ENCODE measurements around the gene IL34. TPM values are rescaled to one million over a fixed set of nuclear protein-coding genes. Genes with fewer than 3 reads are reported as not detected.

IL34 gene
- total and polyA plus RNA-seq, 2 of the 13 experiments (the other 11 are each of a cell fraction or from before 2014, with no cell fraction given): 1.2 to 1.3 TPM

GRCh38 chr16:70681382-70682238 is 35.3 kb downstream of the IL34 start (continued):
- TF ChIP-seq ZMAT3 (CRISPR knock-in tag; conservative IDR thresholded peaks at IDR 0.05) (peak; percentile 89), RFX1 (IDR thresholded peaks at IDR 0.05) (no peak), ZNF891 (CRISPR knock-in tag; IDR thresholded peaks at IDR 0.05) (no peak; the same call in none of the 2 replicates), ZNF737 (CRISPR knock-in tag; IDR thresholded peaks at IDR 0.05; ENCODE audit: borderline replicate concordance) (no peak), ZMAT5 (CRISPR knock-in tag; IDR thresholded peaks at IDR 0.05; ENCODE audit: borderline replicate concordance, low read depth) (no peak), ATF3 (CRISPR knock-in tag; IDR thresholded peaks at IDR 0.05) (no peak), GLI4 (CRISPR knock-in tag; IDR thresholded peaks at IDR 0.05; ENCODE audit: borderline replicate concordance) (no peak; the same call in 1 of the 2 replicates), FIP1L1 (IDR thresholded peaks at IDR 0.05; ENCODE audit: borderline replicate concordance, insufficient read depth, low read depth, low read length) (no peak; the same call in 1 of the 2 replicates), MYC (CRISPR knock-in tag; IDR thresholded peaks at IDR 0.05; ENCODE audit: borderline replicate concordance) (peak; percentile 63), SOX6 (IDR thresholded peaks at IDR 0.05) (no peak), SOX6 (CRISPR knock-in tag; IDR thresholded peaks at IDR 0.05) (peak; percentile 77), SP4 (CRISPR knock-in tag; IDR thresholded peaks at IDR 0.05) (0 out of 2 replicates have a peak, but pooled peaks have one; percentile 43), ZNF256 (CRISPR knock-in tag; conservative IDR thresholded peaks at IDR 0.05) (0 out of 2 replicates have a peak, but pooled peaks have one; percentile 50), RBM22 (optimal IDR thresholded peaks at IDR 0.05; ENCODE audit: low read length) (no peak), HOXA5 (CRISPR knock-in tag; IDR thresholded peaks at IDR 0.05) (peak; percentile 75; the same call in 1 of the 2 replicates), PTBP1 (IDR thresholded peaks at IDR 0.05; ENCODE audit: low read depth, low read length, poor library complexity, severe bottlenecking) (no peak), ZNF10 (CRISPR knock-in tag; IDR thresholded peaks at IDR 0.05; ENCODE audit: borderline replicate concordance, low read depth) (no peak), AHR (CRISPR knock-in tag; IDR thresholded peaks at IDR 0.05) (0 out of 2 replicates have a peak, but pooled peaks have one; percentile 48), POGK (CRISPR knock-in tag; conservative IDR thresholded peaks at IDR 0.05) (peak; percentile 63), ZNF225 (CRISPR knock-in tag; IDR thresholded peaks at IDR 0.05) (peak; percentile 10; the same call in 1 of the 2 replicates), ZNF775 (CRISPR knock-in tag; IDR thresholded peaks at IDR 0.05; ENCODE audit: borderline replicate concordance) (0 out of 2 replicates have a peak, but pooled peaks have one; percentile 15), ZMYM3 (CRISPR knock-in tag; IDR thresholded peaks at IDR 0.05) (peak; percentile 8; the same call in 1 of the 2 replicates), RXRA (CRISPR knock-in tag; IDR thresholded peaks at IDR 0.05) (peak; percentile 22), ZFP1 (CRISPR knock-in tag; IDR thresholded peaks at IDR 0.05) (no peak; the same call in 1 of the 2 replicates), ZNF230 (CRISPR knock-in tag; IDR thresholded peaks at IDR 0.05) (no peak), ZC3H13 (CRISPR knock-in tag; IDR thresholded peaks at IDR 0.05) (no peak), TAF15 (IDR thresholded peaks at IDR 0.05; ENCODE audit: low read depth, low read length, poor library complexity, severe bottlenecking) (no peak), DMAP1 (CRISPR knock-in tag; IDR thresholded peaks at IDR 0.05) (no peak), ZNF580 (CRISPR knock-in tag; IDR thresholded peaks at IDR 0.05; ENCODE audit: borderline replicate concordance, low read depth) (0 out of 2 replicates have a peak, but pooled peaks have one; percentile 1)
